ENCODE results near the gene PPP6R1. TPM values are rescaled to one million over a fixed set of nuclear protein-coding genes. Genes with fewer than 3 reads are reported as not detected.

The PPP6R1 gene
- total RNA-seq, 1 experiment from 2014 or later, result 159 TPM

DNA sequence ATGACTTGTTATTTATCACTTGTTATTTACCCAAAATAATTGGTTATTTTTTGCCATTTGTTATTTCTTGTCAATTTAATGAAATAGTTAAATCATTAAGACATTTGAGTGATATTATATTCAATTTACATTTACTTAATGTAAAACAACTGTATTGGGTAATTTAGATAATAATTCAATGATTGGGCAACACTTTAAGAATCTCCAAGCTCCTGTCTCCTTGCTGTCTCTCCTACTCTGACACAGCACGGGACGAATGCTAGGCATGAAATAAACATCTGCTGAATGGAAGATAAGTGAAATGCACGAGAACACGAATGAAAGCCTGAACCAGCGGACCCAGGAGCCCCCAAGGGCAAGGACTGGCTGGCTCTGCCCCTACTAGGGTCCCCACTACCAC is 5.7 kb upstream of the PPP6R1 start:
- ChIA-PET POLR2A (ENCODE audit: unreplicated experiment) (no interaction called here), CTCF (no interaction called here)
- Histone ChIP-seq H3K9me3 (ENCODE audit: insufficient read depth, low read depth) (no peaks in the 10 kb centered on the region), H3K27me3 (ENCODE audit: insufficient read depth, low read depth) (no peaks in the 10 kb centered on the region), H3F3A (ENCODE audit: insufficient read depth, low read depth) (peaks cover 22% of the 10 kb centered on the region; the same call in 1 of the 2 replicates), H3K36me3 (ENCODE audit: low read depth) (peaks cover 5% of the 10 kb centered on the region; the same call in 1 of the 2 replicates), H3K79me2 (ENCODE audit: low read depth) (no peaks in the 10 kb centered on the region; the same call in 1 of the 2 replicates), H3K4me3 (no peak overlapping the region), H3K4me2 (no peak overlapping the region), H2AFZ (no peak overlapping the region), H3K9me2 (ENCODE audit: insufficient read depth) (no peaks in the 10 kb centered on the region), H3K27ac (no peak overlapping the region), H4K20me1 (ENCODE audit: insufficient read depth) (no peaks in the 10 kb centered on the region), H3K4me1 (replicated peaks; ENCODE audit: insufficient read depth) (peaks cover 13% of the 10 kb centered on the region)
- no peak for DNase-seq
- intact Hi-C loops (cut with micrococcal nuclease; ENCODE audit: unreplicated experiment), result no loop called here
- no TSS peak for BruUV-seq (replicated peaks)
- TF ChIP-seq, protein P1, sequence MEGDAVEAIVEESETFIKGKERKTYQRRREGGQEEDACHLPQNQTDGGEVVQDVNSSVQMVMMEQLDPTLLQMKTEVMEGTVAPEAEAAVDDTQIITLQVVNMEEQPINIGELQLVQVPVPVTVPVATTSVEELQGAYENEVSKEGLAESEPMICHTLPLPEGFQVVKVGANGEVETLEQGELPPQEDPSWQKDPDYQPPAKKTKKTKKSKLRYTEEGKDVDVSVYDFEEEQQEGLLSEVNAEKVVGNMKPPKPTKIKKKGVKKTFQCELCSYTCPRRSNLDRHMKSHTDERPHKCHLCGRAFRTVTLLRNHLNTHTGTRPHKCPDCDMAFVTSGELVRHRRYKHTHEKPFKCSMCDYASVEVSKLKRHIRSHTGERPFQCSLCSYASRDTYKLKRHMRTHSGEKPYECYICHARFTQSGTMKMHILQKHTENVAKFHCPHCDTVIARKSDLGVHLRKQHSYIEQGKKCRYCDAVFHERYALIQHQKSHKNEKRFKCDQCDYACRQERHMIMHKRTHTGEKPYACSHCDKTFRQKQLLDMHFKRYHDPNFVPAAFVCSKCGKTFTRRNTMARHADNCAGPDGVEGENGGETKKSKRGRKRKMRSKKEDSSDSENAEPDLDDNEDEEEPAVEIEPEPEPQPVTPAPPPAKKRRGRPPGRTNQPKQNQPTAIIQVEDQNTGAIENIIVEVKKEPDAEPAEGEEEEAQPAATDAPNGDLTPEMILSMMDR (conservative IDR thresholded peaks at IDR 0.05), result no peak
- TF ChIP-seq EZH2 (IDR thresholded peaks at IDR 0.05; ENCODE audit: low read depth), result no peak

DNA sequence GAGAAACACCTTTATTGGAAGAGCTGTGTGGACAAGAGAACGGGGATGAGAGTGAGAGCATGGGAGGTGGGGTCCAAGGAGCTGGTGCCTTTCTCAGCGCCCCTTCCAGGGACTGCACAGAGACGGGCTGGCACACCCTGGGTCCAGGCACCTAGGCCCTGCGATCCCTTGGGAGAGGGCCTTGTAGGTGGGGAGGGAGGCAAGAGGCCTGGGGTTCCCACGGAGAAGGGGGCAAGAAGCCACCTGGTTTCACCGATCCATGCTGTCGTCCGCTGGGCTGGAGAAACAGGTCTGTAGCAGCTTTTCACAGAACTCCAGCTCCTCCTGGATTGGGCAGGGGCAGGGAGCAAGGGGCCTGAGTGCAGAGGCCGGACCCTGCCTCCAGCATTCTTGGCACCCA is 3.5 kb upstream of the PPP6R1 start:
- H3K4me1 ChIP-seq (replicated peaks; ENCODE audit: insufficient read depth), result peaks cover 16% of the 10 kb centered on the region
- no peak overlapping the region for H3K4me3 ChIP-seq
- DNase-seq, result no peak
- H3K79me2 ChIP-seq (ENCODE audit: low read depth), result peaks cover 13% of the 10 kb centered on the region
- H3K27ac ChIP-seq, result no peak overlapping the region
- no peaks in the 10 kb centered on the region for H3K9me2 ChIP-seq (ENCODE audit: insufficient read depth)
- H3K9me3 ChIP-seq (ENCODE audit: insufficient read depth, low read depth), result no peaks in the 10 kb centered on the region
- intact Hi-C loops (cut with micrococcal nuclease; ENCODE audit: unreplicated experiment), result no loop called here
- peaks cover 5% of the 10 kb centered on the region for H4K20me1 ChIP-seq (ENCODE audit: insufficient read depth)
- H3K36me3 ChIP-seq (ENCODE audit: low read depth), result no peaks in the 10 kb centered on the region
- POLR2A ChIA-PET (ENCODE audit: unreplicated experiment), result no interaction called here
- no peaks in the 10 kb centered on the region for H3K27me3 ChIP-seq (ENCODE audit: insufficient read depth, low read depth)
- no peak overlapping the region for H3K4me2 ChIP-seq
- CTCF ChIA-PET, result no interaction called here
- no peak overlapping the region for H2AFZ ChIP-seq
- no TSS peak for BruUV-seq (replicated peaks)
- TF ChIP-seq, protein P1 (conservative IDR thresholded peaks at IDR 0.05), result no peak
- TF ChIP-seq EZH2 (IDR thresholded peaks at IDR 0.05; ENCODE audit: low read depth), result no peak
- peaks cover 30% of the 10 kb centered on the region for H3F3A ChIP-seq (ENCODE audit: insufficient read depth, low read depth)

DNA sequence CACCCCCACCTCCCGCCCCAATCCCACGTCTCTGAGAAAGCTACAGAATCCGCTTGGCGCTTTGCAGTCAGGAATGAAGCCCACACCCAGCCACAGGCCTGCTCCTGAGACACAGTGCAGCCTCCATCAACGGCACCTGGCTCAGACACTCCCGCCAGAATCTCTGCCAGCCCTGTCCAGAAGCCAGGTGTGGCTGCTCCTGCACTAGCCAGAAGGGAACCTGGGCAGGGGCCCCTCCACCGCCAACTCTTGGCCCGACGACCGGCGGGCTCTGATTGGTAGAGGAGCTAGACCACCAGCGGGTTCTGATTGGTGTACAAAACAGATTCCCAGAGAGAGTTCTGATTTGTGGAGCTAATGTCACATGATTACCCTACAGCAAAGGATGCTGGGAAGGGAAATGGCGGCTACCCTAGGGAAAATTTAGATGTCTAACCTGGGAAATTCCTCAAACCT is 2.9 kb upstream of the PPP6R1 start:
- Histone ChIP-seq H3K27me3 (ENCODE audit: insufficient read depth, low read depth) (no peaks in the 10 kb centered on the region), H3K4me1 (replicated peaks; ENCODE audit: insufficient read depth) (peaks cover 23% of the 10 kb centered on the region), H3K4me2 (no peak overlapping the region), H3K4me3 (no peak overlapping the region), H3K36me3 (ENCODE audit: low read depth) (no peaks in the 10 kb centered on the region), H3K79me2 (ENCODE audit: low read depth) (peaks cover 20% of the 10 kb centered on the region), H2AFZ (no peak overlapping the region), H3K27ac (no peak overlapping the region), H3K9me3 (ENCODE audit: insufficient read depth, low read depth) (no peaks in the 10 kb centered on the region), H3F3A (ENCODE audit: insufficient read depth, low read depth) (peaks cover 35% of the 10 kb centered on the region), H4K20me1 (ENCODE audit: insufficient read depth) (peaks cover 12% of the 10 kb centered on the region), H3K9me2 (ENCODE audit: insufficient read depth) (no peaks in the 10 kb centered on the region)
- TF ChIP-seq EZH2 (IDR thresholded peaks at IDR 0.05; ENCODE audit: low read depth), result no peak
- TF ChIP-seq, protein P1 (conservative IDR thresholded peaks at IDR 0.05), result no peak
- DNase-seq, result no peak
- ChIA-PET CTCF (no interaction called here), POLR2A (ENCODE audit: unreplicated experiment) (interaction anchor here (0.5 kb wide), 1 partner anchor 19 kb away, joined by 3 read pairs; no protein-coding TSS in a partner anchor)
- no TSS peak for BruUV-seq (replicated peaks)
- intact Hi-C loops (cut with micrococcal nuclease; ENCODE audit: unreplicated experiment), result no loop called here
